PC-3 (cell line): ENCODE measurements around the gene BSG. TPM values are rescaled to one million over a fixed set of nuclear protein-coding genes. Genes with fewer than 3 reads are reported as not detected.
"Not testable (repeated sequence)": the region's sequence is repeated elsewhere in the genome, so short reads cannot be mapped to it uniquely, and the experiment has no call there.

Experiments
- ATAC-seq: fragments of 200-7000 bp; cut with Tn5 transposase; 2 replicates; pipeline ENCODE4 v1.9.1; 2020; ENCODE audit warnings: mild to moderate bottlenecking, moderate library complexity
- BruUV-seq: library from RNA; stranded (reverse); fragments of 400-500 nt; replicated peaks from 2 replicates; lab custom pipeline; 2021; lab: Mats Ljungman, UMichigan
- CTCF ChIA-PET: fragments of 300-600 bp; sonication (Branson Sonifier 250); formaldehyde crosslinking; loops from one replicate; lab custom pipeline; 2022; ENCODE audit warnings: antibody characterized with exemption; lab: Charles Lee
- POLR2A ChIA-PET: fragments of 300-600 bp; sonication (Branson Sonifier 250); formaldehyde crosslinking; loops from one replicate; lab custom pipeline; 2022; ENCODE audit warnings: antibody characterized with exemption; ENCODE audit not compliant: unreplicated experiment; lab: Charles Lee
- DNase-seq: peaks from one replicate; pipeline ENCODE4 v3.0.0-alpha.2; 2015
- H2AFZ ChIP-seq: fragments of 300-600 bp; sonication (generic); 2 replicates; pipeline ENCODE4 v1.6.0; 2016; ENCODE audit warnings: antibody characterized with exemption, low read length
- H3F3A ChIP-seq: fragments of 300-600 bp; sonication (generic); one replicate; pipeline ENCODE4 v1.6.0; 2017; ENCODE audit warnings: antibody characterized with exemption, low read length, control low read depth, mild to moderate bottlenecking; ENCODE audit not compliant: unreplicated experiment
- H3K27ac ChIP-seq: fragments of 300-600 bp; sonication (generic); 2 replicates; pipeline ENCODE4 v1.5.1; 2016; ENCODE audit warnings: mild to moderate bottlenecking, low read length
- H3K27me3 ChIP-seq: fragments of 300-600 bp; sonication (generic); 2 replicates; pipeline ENCODE4 v1.6.1; 2016; ENCODE audit warnings: low read length, mixed read lengths
- H3K36me3 ChIP-seq: fragments of 300-600 bp; sonication (generic); 2 replicates; pipeline ENCODE4 v1.6.1; 2016; ENCODE audit warnings: low read depth, mixed run types, low read length, mixed read lengths
- H3K4me1 ChIP-seq: fragments of 300-600 bp; sonication (generic); 2 replicates; pipeline ENCODE4 v1.5.1; 2016; ENCODE audit warnings: low read length; ENCODE audit not compliant: insufficient read depth
- H3K4me2 ChIP-seq: fragments of 300-600 bp; sonication (generic); 2 replicates; pipeline ENCODE4 v1.6.0; 2016; ENCODE audit warnings: low read length
- H3K4me3 ChIP-seq: fragments of 300-600 bp; sonication (generic); 2 replicates; pipeline ENCODE4 v1.5.1; 2016; ENCODE audit warnings: mild to moderate bottlenecking, low read length, mixed read lengths
- H3K79me2 ChIP-seq: fragments of 300-600 bp; sonication (generic); 2 replicates; pipeline ENCODE4 v1.6.1; 2017; ENCODE audit warnings: low read length, mixed read lengths
- H3K9ac ChIP-seq: fragments of 300-600 bp; sonication (generic); 2 replicates; pipeline ENCODE4 v1.6.0; 2016; ENCODE audit warnings: mild to moderate bottlenecking, low read length
- H3K9me2 ChIP-seq: fragments of 300-600 bp; sonication (generic); replicated peaks from 2 replicates; pipeline ENCODE4 v1.6.1; 2016; ENCODE audit warnings: mixed run types, low read length, mixed read lengths
- H3K9me3 ChIP-seq: fragments of 300-600 bp; sonication (generic); 2 replicates; pipeline ENCODE4 v1.6.1; 2016; ENCODE audit warnings: low read length, mixed read lengths
- H4K20me1 ChIP-seq: fragments of 300-600 bp; sonication (generic); 2 replicates; pipeline ENCODE4 v1.6.1; 2016; ENCODE audit warnings: low read length, mixed read lengths
- CTCF ChIP-seq: fragments of 300-600 bp; sonication (generic); conservative IDR thresholded peaks from 2 replicates; pipeline ENCODE4 v1.5.1; 2017; ENCODE audit warnings: antibody characterized with exemption, low read depth, mild to moderate bottlenecking, low read length
- EZH2 ChIP-seq: fragments of 300-600 bp; sonication (generic); IDR thresholded peaks from one replicate; pipeline ENCODE4 v1.6.1; 2017; ENCODE audit warnings: antibody characterized with exemption, mild to moderate bottlenecking, low read length; ENCODE audit not compliant: unreplicated experiment
- EZH2phosphoT487 ChIP-seq: fragments of 300-600 bp; sonication (generic); IDR thresholded peaks from 2 replicates; pipeline ENCODE4 v1.6.1; 2018; ENCODE audit warnings: mild to moderate bottlenecking, antibody characterized with exemption, low read length, borderline replicate concordance
- intact Hi-C: fragments of 100-400 bp; cut with micrococcal nuclease; formaldehyde crosslinking; loops from 2 replicates; pipeline ENCODE4 v1.9.0; 2023
- total RNA-seq: library from RNA; depleted of rRNA; stranded (reverse); fragments of >200 nt; gene quantifications from 2 replicates; pipeline ENCODE4 v1.2.3, GENCODE V29; 2014

Gene BSG
- total RNA-seq, 1 experiment from 2014 or later: 458 TPM

GRCh38 chr19:623974-624373, 51.6 kb downstream of the BSG start:
- Histone ChIP-seq H3K27me3 (no peaks in the 10 kb centered on the region), H3K9me2 (no peaks in the 10 kb centered on the region), H3K79me2 (peaks cover 10% of the 10 kb centered on the region; the same call in 1 of the 2 replicates), H2AFZ (no peak overlapping the region), H3F3A (no peaks in the 10 kb centered on the region), H3K27ac (no peak overlapping the region), H3K4me2 (no peak overlapping the region), H3K4me1 (no peaks in the 10 kb centered on the region), H4K20me1 (no peaks in the 10 kb centered on the region), H3K36me3 (peaks cover 5% of the 10 kb centered on the region; the same call in 1 of the 2 replicates), H3K4me3 (no peak overlapping the region), H3K9ac (no peak overlapping the region), H3K9me3 (no peaks in the 10 kb centered on the region)
- CTCF ChIA-PET: no interaction called here
- POLR2A ChIA-PET: no interaction called here
- DNase-seq: no peak
- ATAC-seq: no peak
- TF ChIP-seq EZH2: no peak
- no TSS peak for BruUV-seq
- intact Hi-C loops: no loop called here

- Histone ChIP-seq H3K9me2 (no peaks in the 10 kb centered on the region), H3F3A (no peaks in the 10 kb centered on the region), H3K9ac (no peak overlapping the region), H3K9me3 (no peaks in the 10 kb centered on the region), H3K36me3 (peaks cover 5% of the 10 kb centered on the region; the same call in 1 of the 2 replicates), H3K4me1 (no peaks in the 10 kb centered on the region), H2AFZ (no peak overlapping the region), H3K79me2 (peaks cover 15% of the 10 kb centered on the region; the same call in 1 of the 2 replicates), H3K4me2 (no peak overlapping the region), H3K4me3 (no peak overlapping the region), H4K20me1 (no peaks in the 10 kb centered on the region), H3K27ac (no peak overlapping the region), H3K27me3 (no peaks in the 10 kb centered on the region)
- ATAC-seq (no peak), DNase-seq (no peak)
- BruUV-seq: no TSS peak
- ChIA-PET CTCF (no interaction called here), POLR2A (no interaction called here)
- TF ChIP-seq EZH2phosphoT487 (no peak), EZH2 (no peak), CTCF (no peak)
- intact Hi-C loops: no loop called here
These were observed 52.2 kb downstream of the BSG start for GRCh38 chr19:624433-625109.

GRCh38 chr19:625257-625656, 52.9 kb downstream of the BSG start:
- H3K4me2 ChIP-seq: no peak overlapping the region
- no peaks in the 10 kb centered on the region for H3K9me3 ChIP-seq
- no peak overlapping the region for H3K27ac ChIP-seq
- BruUV-seq: no TSS peak
- H2AFZ ChIP-seq: no peak overlapping the region
- no peak overlapping the region for H3K9ac ChIP-seq
- ATAC-seq (no peak), DNase-seq (no peak)
- intact Hi-C loops: no loop called here
- ChIA-PET CTCF (no interaction called here), POLR2A (no interaction called here)
- no peaks in the 10 kb centered on the region for H4K20me1 ChIP-seq
- peaks cover 5% of the 10 kb centered on the region; the same call in 1 of the 2 replicates for H3K36me3 ChIP-seq
- peaks cover 19% of the 10 kb centered on the region for H3K79me2 ChIP-seq
- H3K9me2 ChIP-seq: no peaks in the 10 kb centered on the region
- TF ChIP-seq EZH2phosphoT487 (no peak), EZH2 (no peak), CTCF (no peak)
- H3K27me3 ChIP-seq: no peaks in the 10 kb centered on the region
- no peaks in the 10 kb centered on the region for H3F3A ChIP-seq
- H3K4me1 ChIP-seq: no peaks in the 10 kb centered on the region
- no peak overlapping the region for H3K4me3 ChIP-seq

DNA sequence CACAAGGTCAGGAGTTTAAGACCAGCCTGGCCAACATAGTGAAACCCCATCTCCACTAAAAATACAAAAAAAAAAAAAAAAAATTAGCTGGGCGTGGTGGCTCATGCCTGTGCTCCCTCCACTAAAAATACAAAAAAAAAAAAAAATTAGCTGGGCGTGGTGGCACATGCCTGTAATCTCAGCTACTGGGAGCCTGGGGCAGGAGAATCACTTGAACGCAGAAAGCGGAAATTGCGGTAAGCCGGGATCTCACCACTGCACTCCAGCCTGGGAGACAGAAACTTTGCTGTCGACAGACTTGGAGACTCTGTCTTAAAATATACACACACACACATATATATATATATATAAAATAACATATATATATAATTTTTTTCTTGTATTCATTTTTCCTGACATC, 54.2 kb downstream of the BSG start:
- H3K9ac ChIP-seq, DNase-seq, POLR2A ChIA-PET, H2AFZ ChIP-seq, H3K4me1 ChIP-seq, H3K9me3 ChIP-seq, H4K20me1 ChIP-seq, ATAC-seq, H3K36me3 ChIP-seq, H3K27ac ChIP-seq, CTCF ChIA-PET, H3K27me3 ChIP-seq, H3K9me2 ChIP-seq, H3F3A ChIP-seq, H3K4me2 ChIP-seq, H3K4me3 ChIP-seq, intact Hi-C loops, BruUV-seq: not testable (repeated sequence)
- peaks cover 30% of the 10 kb centered on the region for H3K79me2 ChIP-seq
